Neural cell (in vitro differentiated cells): ENCODE results near the gene PDE1A. TPM values are rescaled to one million over a fixed set of nuclear protein-coding genes. Genes with fewer than 3 reads are reported as not detected.

ENCODE experiments used
- H2AFZ ChIP-seq: fragments of 200-600, 300-800 bp; sonication (generic), shearing (Covaris generic); 2 replicates; pipeline ENCODE4 v1.6.0; 2014; ENCODE audit warnings: low read depth, mild to moderate bottlenecking, antibody characterized with exemption, low read length, moderate library complexity
- H3F3A ChIP-seq: fragments of 200-600 bp; shearing (Covaris generic); 2 replicates; pipeline ENCODE4 v1.6.1; 2016; ENCODE audit warnings: mild to moderate bottlenecking, moderate library complexity, mixed read lengths, antibody characterized with exemption, low read length; ENCODE audit not compliant: insufficient read depth, poor library complexity, severe bottlenecking
- H3K27ac ChIP-seq: fragments of 200-600, 300-800 bp; sonication (generic), shearing (Covaris generic); 2 replicates; pipeline ENCODE4 v1.5.1; 2014; ENCODE audit warnings: mild to moderate bottlenecking, low read length, moderate library complexity
- H3K27me3 ChIP-seq: fragments of 300-800, 200-600 bp; sonication (generic), shearing (Covaris generic); 2 replicates; pipeline ENCODE4 v1.6.0; 2014; ENCODE audit warnings: mild to moderate bottlenecking, low read depth, low read length, moderate library complexity; ENCODE audit not compliant: insufficient read depth
- H3K36me3 ChIP-seq: fragments of 300-800, 200-600 bp; sonication (generic), shearing (Covaris generic); 2 replicates; pipeline ENCODE4 v1.5.1; 2014; ENCODE audit warnings: mild to moderate bottlenecking, antibody characterized with exemption, low read length, moderate library complexity; ENCODE audit not compliant: insufficient read depth
- H3K4me2 ChIP-seq: fragments of 300-800, 200-600 bp; sonication (generic), shearing (Covaris generic); 2 replicates; pipeline ENCODE4 v1.6.0; 2014; ENCODE audit warnings: mild to moderate bottlenecking, low read length
- H3K4me3 ChIP-seq: fragments of 300-800, 200-600 bp; sonication (generic), shearing (Covaris generic); 2 replicates; pipeline ENCODE4 v1.5.1; 2014; ENCODE audit warnings: mild to moderate bottlenecking, low read length, moderate library complexity
- H3K79me2 ChIP-seq: fragments of 200-600 bp; shearing (Covaris generic); replicated peaks from 2 replicates; pipeline ENCODE4 v1.6.0; 2014; ENCODE audit warnings: mild to moderate bottlenecking, low read length, moderate library complexity; ENCODE audit not compliant: insufficient read depth
- H3K9ac ChIP-seq: fragments of 300-800, 200-600 bp; sonication (generic), shearing (Covaris generic); 2 replicates; pipeline ENCODE4 v1.6.1; 2016; ENCODE audit warnings: mild to moderate bottlenecking, low read length, mixed read lengths
- H3K9me2 ChIP-seq: fragments of 200-600 bp; shearing (Covaris generic); 2 replicates; pipeline ENCODE4 v1.6.1; 2016; ENCODE audit warnings: mild to moderate bottlenecking, low read length, mixed read lengths; ENCODE audit not compliant: insufficient read depth
- H3K9me3 ChIP-seq: fragments of 200-600, 300-800 bp; sonication (generic), shearing (Covaris generic); 2 replicates; pipeline ENCODE4 v1.6.1; 2016; ENCODE audit warnings: mild to moderate bottlenecking, mixed run types, low read length, moderate library complexity, mixed read lengths
- H4K20me1 ChIP-seq: fragments of 200-600 bp; shearing (Covaris generic); 2 replicates; pipeline ENCODE4 v1.6.1; 2016; ENCODE audit warnings: mild to moderate bottlenecking, mixed run types; ENCODE audit not compliant: insufficient read depth
- CTCF ChIP-seq: fragments of 450-650 bp; IDR thresholded peaks from 2 replicates; pipeline ENCODE4 v1.5.1; 2014; ENCODE audit warnings: antibody characterized with exemption, mild to moderate bottlenecking, moderate library complexity; ENCODE audit not compliant: poor library complexity, severe bottlenecking
- EP300 ChIP-seq: fragments of 450-650 bp; conservative IDR thresholded peaks from 2 replicates; pipeline ENCODE4 v1.6.1; 2014; ENCODE audit warnings: antibody characterized with exemption, mild to moderate bottlenecking, moderate library complexity; ENCODE audit not compliant: poor library complexity, severe bottlenecking
- EZH2 ChIP-seq: fragments of 200-600, 300-800 bp; shearing (Covaris generic), sonication (generic); IDR thresholded peaks from 2 replicates; pipeline ENCODE4 v1.6.1; 2014; ENCODE audit warnings: antibody characterized with exemption, low read length, borderline replicate concordance, mild to moderate bottlenecking; ENCODE audit not compliant: insufficient read depth, poor library complexity, severe bottlenecking
- MXI1 ChIP-seq: fragments of 450-650 bp; conservative IDR thresholded peaks from 2 replicates; pipeline ENCODE4 v1.6.1; 2014; ENCODE audit warnings: antibody characterized with exemption, mild to moderate bottlenecking; ENCODE audit not compliant: poor library complexity, severe bottlenecking
- POLR2AphosphoS5 ChIP-seq: IDR thresholded peaks from 2 replicates; pipeline ENCODE4 v1.6.1; 2012
- RAD21 ChIP-seq: fragments of 450-650 bp; conservative IDR thresholded peaks from 2 replicates; pipeline ENCODE4 v1.6.1; 2014; ENCODE audit warnings: antibody characterized with exemption, mild to moderate bottlenecking, moderate library complexity
- REST ChIP-seq: IDR thresholded peaks from 2 replicates; pipeline ENCODE4 v1.6.1; 2012; ENCODE audit warnings: borderline replicate concordance
- SMC3 ChIP-seq: fragments of 450-650 bp; conservative IDR thresholded peaks from 2 replicates; pipeline ENCODE4 v1.6.1; 2014; ENCODE audit warnings: antibody characterized with exemption, mild to moderate bottlenecking, moderate library complexity; ENCODE audit not compliant: poor library complexity
- TAF1 ChIP-seq: IDR thresholded peaks from 2 replicates; pipeline ENCODE4 v1.6.1; 2012; ENCODE audit warnings: low read depth
- polyA plus RNA-seq: library from polyadenylated mRNA; depleted of rRNA; stranded (reverse); fragments of >200 nt; gene quantifications from 2 replicates; pipeline ENCODE4 v1.2.3, GENCODE V29; 2014

PDE1A gene
- polyA plus RNA-seq, 1 donor from 2014 or later = 1.6 TPM

- no peaks in the 10 kb centered on the region for H3K9me3 ChIP-seq
- no peak overlapping the region for H3K4me3 ChIP-seq
- no peaks in the 10 kb centered on the region for H4K20me1 ChIP-seq
- H3K79me2 ChIP-seq = no peaks in the 10 kb centered on the region
- H3K27ac ChIP-seq = no peak overlapping the region
- H3F3A ChIP-seq = no peaks in the 10 kb centered on the region
- no peaks in the 10 kb centered on the region for H3K36me3 ChIP-seq
- H3K27me3 ChIP-seq = no peaks in the 10 kb centered on the region
- no peak overlapping the region for H3K9ac ChIP-seq
- H2AFZ ChIP-seq = no peak overlapping the region
- H3K4me2 ChIP-seq = no peak overlapping the region
- TF ChIP-seq CTCF (no peak), EP300 (no peak), TAF1 (no peak), REST (no peak), MXI1 (no peak), EZH2 (no peak), SMC3 (no peak), RAD21 (no peak), POLR2AphosphoS5 (no peak)
- no peaks in the 10 kb centered on the region for H3K9me2 ChIP-seq
Measured at GRCh38 chr2:182319556-182320505, 107.0 kb downstream of the PDE1A start.

- no peaks in the 10 kb centered on the region for H3K9me2 ChIP-seq
- no peak overlapping the region for H3K4me2 ChIP-seq
- no peaks in the 10 kb centered on the region for H3F3A ChIP-seq
- no peak overlapping the region for H2AFZ ChIP-seq
- no peak overlapping the region for H3K9ac ChIP-seq
- no peak overlapping the region for H3K4me3 ChIP-seq
- H3K9me3 ChIP-seq = no peaks in the 10 kb centered on the region
- no peaks in the 10 kb centered on the region for H3K36me3 ChIP-seq
- no peaks in the 10 kb centered on the region for H4K20me1 ChIP-seq
- H3K27ac ChIP-seq = no peak overlapping the region
- no peak for TF ChIP-seq SMC3
- TF ChIP-seq TAF1 = no peak
- no peak for TF ChIP-seq MXI1
- TF ChIP-seq CTCF = no peak
- no peak for TF ChIP-seq RAD21
- no peak for TF ChIP-seq EZH2
- no peak for TF ChIP-seq POLR2AphosphoS5
- no peak for TF ChIP-seq EP300
- TF ChIP-seq REST = no peak
- H3K27me3 ChIP-seq = no peaks in the 10 kb centered on the region
- H3K79me2 ChIP-seq = no peaks in the 10 kb centered on the region
Measured at GRCh38 chr2:182318466-182319220, 108.2 kb downstream of the PDE1A start.
